Endothelial cell of umbilical vein (primary cell): ENCODE results near the gene TMEM205. TPM values are rescaled to one million over a fixed set of nuclear protein-coding genes. Genes with fewer than 3 reads are reported as not detected.
"Not testable (repeated sequence)": the region's sequence is repeated elsewhere in the genome, so short reads cannot be mapped to it uniquely, and the experiment has no call there.

ENCODE experiments used
- BruUV-seq: library from RNA; stranded (reverse); fragments of 400-500 nt; replicated peaks from 2 replicates; lab custom pipeline; 2021; lab: Mats Ljungman, UMichigan
- CTCF ChIA-PET: fragments of 300-600, 350-600 bp; sonication (Branson Sonifier 250); formaldehyde crosslinking; loops from one replicate; lab custom pipeline; 2021; ENCODE audit warnings: antibody characterized with exemption, inconsistent platforms; lab: Charles Lee
- POLR2A ChIA-PET: fragments of 300-600, 350-600 bp; sonication (Branson Sonifier 250); formaldehyde crosslinking; loops from one replicate; lab custom pipeline; 2021; ENCODE audit warnings: antibody characterized with exemption, inconsistent platforms; lab: Charles Lee
- DNase-seq: peaks from one replicate; pipeline ENCODE4 v3.0.0-alpha.2; 2011; ENCODE audit warnings: low read depth, low spot score
- FAIRE-seq: peaks from 2 replicates; lab custom pipeline; 2011; peaks lifted over from hg19 to GRCh38; lab: Jason Lieb, UNC
- H2AFZ ChIP-seq: 2 replicates; pipeline ENCODE4 v1.6.0; 2012; ENCODE audit warnings: low read depth, low read length, control low read depth, inconsistent platforms
- H3K27ac ChIP-seq: 2 replicates; pipeline ENCODE4 v1.5.1; 2011; ENCODE audit warnings: low read depth, mild to moderate bottlenecking, control low read depth, low read length, moderate library complexity; ENCODE audit not compliant: insufficient read depth
- H3K27me3 ChIP-seq, 2 experiments: 2 replicates each; pipeline versions ENCODE4 v1.6.0 to v1.6.1; 2011; ENCODE audit warnings: low read length in 2 of 2, mixed read lengths in 1 of 2; ENCODE audit not compliant: control insufficient read depth in 2 of 2, insufficient read depth in 2 of 2
- H3K36me3 ChIP-seq, 2 experiments: 2 replicates in 1 of 2; 3 replicates in 1 of 2; pipeline ENCODE4 v1.5.1; 2011; ENCODE audit warnings: low read length in 2 of 2, mild to moderate bottlenecking in 1 of 2, moderate library complexity in 1 of 2; ENCODE audit not compliant: control insufficient read depth in 2 of 2, insufficient read depth in 2 of 2; ENCODE audit errors: extremely low read depth in 1 of 2
- H3K4me1 ChIP-seq: 3 replicates; pipeline ENCODE4 v1.5.1; 2011; ENCODE audit warnings: mild to moderate bottlenecking, low read length; ENCODE audit not compliant: control insufficient read depth, insufficient read depth; ENCODE audit errors: extremely low read depth
- H3K4me2 ChIP-seq: 2 replicates; pipeline ENCODE4 v1.6.1; 2011; ENCODE audit warnings: low read length, control low read depth, mixed read lengths; ENCODE audit not compliant: insufficient read depth
- H3K4me3 ChIP-seq, 3 experiments: fragments of 200-600 bp in 1 of 3; sonication (generic), shearing (Covaris generic) in 1 of 3; replicated peaks in 1 of 3; 2 replicates each; pipeline ENCODE4 v1.5.1; 2011 to 2016; ENCODE audit warnings: control low read depth in 3 of 3, low read length in 3 of 3, mild to moderate bottlenecking in 2 of 3, inconsistent platforms in 1 of 3, low read depth in 1 of 3, moderate library complexity in 1 of 3; ENCODE audit not compliant: insufficient read depth in 1 of 3
- H3K79me2 ChIP-seq: 2 replicates; pipeline ENCODE4 v1.6.0; 2012; ENCODE audit warnings: low read length, inconsistent platforms; ENCODE audit not compliant: control insufficient read depth, insufficient read depth
- H3K9ac ChIP-seq: replicated peaks from 2 replicates; pipeline ENCODE3; 2011; ENCODE audit warnings: low read length, control low read depth; ENCODE audit not compliant: insufficient read depth; ENCODE audit errors: extremely low read depth
- H3K9me1 ChIP-seq: replicated peaks from 3 replicates; pipeline ENCODE4 v1.6.0; 2011; ENCODE audit warnings: mild to moderate bottlenecking, low read length; ENCODE audit not compliant: control insufficient read depth, insufficient read depth; ENCODE audit errors: extremely low read depth
- H3K9me3 ChIP-seq: replicated peaks from 2 replicates; pipeline ENCODE4 v1.5.1; 2012; ENCODE audit warnings: low read length, inconsistent platforms; ENCODE audit not compliant: control insufficient read depth, insufficient read depth
- H4K20me1 ChIP-seq: replicated peaks from 2 replicates; pipeline ENCODE3; 2011; ENCODE audit warnings: mild to moderate bottlenecking, low read length; ENCODE audit not compliant: control insufficient read depth, insufficient read depth; ENCODE audit errors: extremely low read depth
- CTCF ChIP-seq, 2 donors: IDR thresholded peaks; 1 replicate in 1 of 2; 2 replicates in 1 of 2; pipeline ENCODE4 v1.5.1; 2011; ENCODE audit warnings: low read length in 2 of 2, mild to moderate bottlenecking in 2 of 2, moderate library complexity in 2 of 2, control low read depth in 1 of 2, inconsistent platforms in 1 of 2, low read depth in 1 of 2; ENCODE audit not compliant: insufficient read depth in 1 of 2; ENCODE audit errors: extremely low read depth in 1 of 2
- EZH2 ChIP-seq: IDR thresholded peaks from 2 replicates; pipeline ENCODE4 v1.6.1; 2012; ENCODE audit warnings: borderline replicate concordance, low read depth, mild to moderate bottlenecking, moderate library complexity, low read length, inconsistent platforms; ENCODE audit not compliant: severe bottlenecking
- FOS ChIP-seq: IDR thresholded peaks from 2 replicates; pipeline ENCODE4 v1.6.1; 2011; ENCODE audit warnings: mild to moderate bottlenecking, low read length, moderate library complexity, borderline replicate concordance; ENCODE audit not compliant: insufficient read depth
- GATA2 ChIP-seq: IDR thresholded peaks from 2 replicates; pipeline ENCODE4 v1.7.0; 2011; ENCODE audit warnings: low read depth, mild to moderate bottlenecking, moderate library complexity, mixed read lengths, low read length; ENCODE audit not compliant: insufficient read length, insufficient read depth
- JUN ChIP-seq: IDR thresholded peaks from 2 replicates; pipeline ENCODE4 v1.6.1; 2011; ENCODE audit warnings: borderline replicate concordance, low read depth; ENCODE audit not compliant: insufficient read length, insufficient read depth
- MYC ChIP-seq: IDR thresholded peaks from one replicate; pipeline ENCODE4 v1.6.1; 2011; ENCODE audit warnings: mild to moderate bottlenecking, low read depth, low read length
- POLR2A ChIP-seq: IDR thresholded peaks from 2 replicates; pipeline ENCODE4 v1.6.1; 2012; ENCODE audit warnings: low read depth, mild to moderate bottlenecking, control low read depth, low read length
- POLR2AphosphoS5 ChIP-seq: IDR thresholded peaks from 2 replicates; pipeline ENCODE4 v1.6.1; 2012; ENCODE audit warnings: low read depth, mild to moderate bottlenecking, control low read depth, low read length, moderate library complexity; ENCODE audit not compliant: insufficient read depth
- dilution Hi-C: fragments of 300-500 bp; cut with MboI; formaldehyde crosslinking; loops from one replicate; pipeline ENCODE4 v1.15.0; 2019; ENCODE audit warnings: low sequenced_read_pairs; ENCODE audit not compliant: extremely low pct_ligation_motif_present
- intact Hi-C: fragments of 100-400 bp; cut with micrococcal nuclease; formaldehyde crosslinking; loops from one replicate; pipeline ENCODE4 v1.10.0; 2022
- polyA plus RNA-seq, 4 experiments: library from polyadenylated mRNA; depleted of rRNA in 3 of 4; stranded (reverse) in 3 of 4; unstranded in 1 of 4; fragments of >200 nt; gene quantifications; 2 replicates each; pipeline versions ENCODE4 v1.2.1 to v1.2.3, GENCODE V29; 2011 to 2012; ENCODE audit warnings: missing spikeins in 1 of 4
- total RNA-seq: library from RNA; stranded (reverse); gene quantifications from 2 replicates; pipeline ENCODE4 v1.2.3, GENCODE V29; 2021
- TF ChIP-seq, protein P1 (sequence below): IDR thresholded peaks from 2 replicates; pipeline ENCODE4 v1.6.1; 2011; ENCODE audit not compliant: insufficient read depth, insufficient read length

The TMEM205 gene
- total and polyA plus RNA-seq, 2 donors (not counting 3 experiments of a cell fraction or from before 2014, with no cell fraction given): 57.3 to 345 TPM

DNA sequence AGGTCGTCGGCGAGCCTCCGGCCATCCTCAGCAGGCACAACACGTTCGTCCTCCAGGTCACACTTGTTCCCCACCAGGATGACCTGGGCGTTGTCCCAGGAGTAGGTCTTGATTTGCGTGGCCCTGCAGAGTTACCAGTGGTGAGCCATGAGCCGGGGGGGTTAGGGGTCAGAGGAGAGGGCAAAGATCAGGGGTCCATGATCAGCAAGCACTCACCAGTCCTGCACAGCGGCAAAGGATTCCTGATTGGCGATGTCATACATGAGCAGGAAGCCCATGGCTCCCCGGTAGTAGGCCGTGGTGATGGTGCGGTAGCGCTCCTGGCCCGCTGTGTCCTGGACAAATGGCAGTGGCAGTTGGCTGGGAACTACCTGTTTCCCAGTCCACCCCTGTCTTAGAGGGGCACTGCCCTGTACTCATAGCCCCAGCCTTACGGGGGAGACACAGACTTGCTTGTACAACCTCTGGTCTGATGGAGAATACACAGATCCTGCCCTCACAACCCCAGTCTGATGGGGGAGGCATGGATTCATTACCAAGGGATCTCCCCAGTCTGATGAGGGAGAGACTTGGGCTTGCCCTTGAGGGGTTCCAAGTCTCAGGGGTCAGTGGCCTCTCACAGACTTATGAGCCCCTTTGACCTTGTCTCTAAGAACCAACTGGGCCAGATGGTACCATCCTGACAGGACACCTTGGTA lies 10.5 kb downstream of the TMEM205 start:
- TF ChIP-seq POLR2AphosphoS5 (no peak), CTCF (IDR thresholded peaks at IDR 0.05; ENCODE audit: extremely low read depth in 1 of 2, insufficient read depth in 1 of 2, low read depth in 1 of 2, low read length in 2 of 2) (no peak), EZH2 (no peak), GATA2 (no peak), FOS (no peak), JUN (no peak), MYC (no peak), POLR2A (no peak)
- TF ChIP-seq, protein P1, sequence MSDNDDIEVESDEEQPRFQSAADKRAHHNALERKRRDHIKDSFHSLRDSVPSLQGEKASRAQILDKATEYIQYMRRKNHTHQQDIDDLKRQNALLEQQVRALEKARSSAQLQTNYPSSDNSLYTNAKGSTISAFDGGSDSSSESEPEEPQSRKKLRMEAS: no peak
- no TSS peak for BruUV-seq
- no peak overlapping the region for H3K4me3 ChIP-seq
- CTCF ChIA-PET: no interaction called here
- H4K20me1 ChIP-seq: no peaks in the 10 kb centered on the region
- H3K4me2 ChIP-seq: no peak overlapping the region
- no peak overlapping the region for H3K27ac ChIP-seq
- intact Hi-C loops: no loop called here
- POLR2A ChIA-PET: no interaction called here
- dilution Hi-C loops: no loop called here
- FAIRE-seq (no peak), DNase-seq (no peak)
- H3K27me3 ChIP-seq: no peaks in the 10 kb centered on the region
- H2AFZ ChIP-seq: no peak overlapping the region
- H3K36me3 ChIP-seq: peaks cover 0 to 11% of the 10 kb centered on the region in 2 experiments
- H3K4me1 ChIP-seq: peaks cover 11% of the 10 kb centered on the region
- no peak overlapping the region for H3K9ac ChIP-seq
- no peaks in the 10 kb centered on the region for H3K9me3 ChIP-seq
- H3K79me2 ChIP-seq: no peaks in the 10 kb centered on the region
- H3K9me1 ChIP-seq: no peaks in the 10 kb centered on the region

DNA sequence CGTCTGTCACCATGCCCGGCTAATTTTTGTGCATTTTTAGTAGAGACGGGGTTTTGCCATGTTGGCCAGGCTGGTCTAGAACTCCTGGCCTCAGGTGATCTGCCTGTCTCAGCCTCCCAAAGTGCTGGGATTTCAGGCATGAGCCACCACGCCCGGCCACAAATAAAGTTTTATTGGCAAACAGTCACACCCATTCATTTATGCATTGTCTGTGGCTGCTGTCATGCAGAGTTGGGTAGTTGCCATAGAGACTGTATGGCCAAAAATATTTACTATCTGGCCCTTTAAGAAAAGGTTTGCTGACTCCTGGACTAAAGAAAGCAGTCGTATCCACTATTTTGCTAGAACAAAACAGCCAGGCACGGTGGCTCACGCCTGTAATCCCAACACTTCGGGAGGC lies 12.2 kb downstream of the TMEM205 start:
- H4K20me1 ChIP-seq, CTCF ChIA-PET, H3K27ac ChIP-seq, H3K9me3 ChIP-seq, H2AFZ ChIP-seq, FAIRE-seq, H3K4me2 ChIP-seq, H3K4me1 ChIP-seq, DNase-seq, H3K9me1 ChIP-seq, H3K27me3 ChIP-seq, BruUV-seq, H3K9ac ChIP-seq, H3K79me2 ChIP-seq, intact Hi-C loops, dilution Hi-C loops, H3K4me3 ChIP-seq, POLR2A ChIA-PET: not testable (repeated sequence)
- H3K36me3 ChIP-seq: peaks cover 0 to 15% of the 10 kb centered on the region in 2 experiments
